K562 (cell line): ENCODE data around the gene ITPR1. TPM values are rescaled to one million over a fixed set of nuclear protein-coding genes. Genes with fewer than 3 reads are reported as not detected.
A peak's percentile ranks its signal among the peaks of the same experiment; 100 is the strongest.

Source experiments
- ATAC-seq: fragments of 200-7000 bp; cut with Tn5 transposase; 3 replicates; pipeline ENCODE4 v1.9.1; 2020; ENCODE audit warnings: moderate library complexity
- BruUV-seq: library from RNA; stranded (reverse); fragments of 400-500 nt; replicated peaks from 2 replicates; lab custom pipeline; 2021; lab: Mats Ljungman, UMichigan
- CTCF ChIA-PET: fragments of 300-600 bp; formaldehyde crosslinking; extraction: SDS; loops from one replicate; lab custom pipeline; 2021; ENCODE audit warnings: low intra/inter-chr PET ratio; lab: Yijun Ruan, JAX
- POLR2A ChIA-PET: fragments of 300-600, 350-650 bp; sonication (Branson Sonifier 250); formaldehyde crosslinking; extraction: SDS; loops from one replicate; lab custom pipeline; 2021; ENCODE audit warnings: antibody characterized with exemption, inconsistent platforms; lab: Yijun Ruan, JAX
- DNase-seq, 4 experiments: peaks; one replicate each; pipeline versions ENCODE4 v3.0.0 to v3.0.0-alpha.2; 2011 to 2018; ENCODE audit warnings: low spot score in 3 of 4, mixed read lengths in 3 of 4; ENCODE audit errors: extremely low read depth in 1 of 4
- FAIRE-seq: peaks from 2 replicates; lab custom pipeline; 2011; peaks lifted over from hg19 to GRCh38; lab: Jason Lieb, UNC
- H2AFZ ChIP-seq: 2 replicates; pipeline ENCODE4 v1.6.0; 2011; ENCODE audit warnings: low read depth, low read length, control low read depth, inconsistent platforms
- H3K27ac ChIP-seq: fragments of 200-600 bp; 3 replicates; pipeline ENCODE4 v1.8.0; 2011; ENCODE audit warnings: low read depth, mild to moderate bottlenecking, control low read depth, inconsistent platforms, low read length, moderate library complexity, mixed read lengths; ENCODE audit errors: extremely low read depth
- H3K27me3 ChIP-seq, 2 experiments: fragments of 300-600 bp in 1 of 2; 2 replicates in 1 of 2; 3 replicates in 1 of 2; pipeline versions ENCODE4 v1.6.0 to v1.8.0; 2011; ENCODE audit warnings: inconsistent platforms in 2 of 2, low read length in 2 of 2, mild to moderate bottlenecking in 1 of 2, mixed read lengths in 1 of 2, moderate library complexity in 1 of 2; ENCODE audit not compliant: control insufficient read depth in 2 of 2, insufficient read depth in 2 of 2
- H3K36me3 ChIP-seq: fragments of 300-600 bp; 3 replicates; pipeline ENCODE4 v1.8.0; 2011; ENCODE audit warnings: mild to moderate bottlenecking, low read length, inconsistent platforms; ENCODE audit not compliant: control insufficient read depth, insufficient read depth
- H3K4me1 ChIP-seq, 2 experiments: fragments of 200-600 bp in 1 of 2; replicated peaks in 1 of 2; 2 replicates in 1 of 2; 3 replicates in 1 of 2; pipeline versions ENCODE4 v1.5.1 to v1.8.0; 2011; ENCODE audit warnings: inconsistent platforms in 2 of 2, low read length in 2 of 2, mild to moderate bottlenecking in 1 of 2, mixed read lengths in 1 of 2, moderate library complexity in 1 of 2; ENCODE audit not compliant: control insufficient read depth in 2 of 2, insufficient read depth in 2 of 2
- H3K4me2 ChIP-seq: 2 replicates; pipeline ENCODE4 v1.6.1; 2011; ENCODE audit warnings: low read length, control low read depth, inconsistent platforms, mixed read lengths; ENCODE audit not compliant: insufficient read depth
- H3K4me3 ChIP-seq: fragments of 200-600 bp; sonication (generic), shearing (Covaris generic); 2 replicates; pipeline ENCODE4 v1.5.1; 2016; ENCODE audit warnings: control low read depth, inconsistent platforms
- H3K79me2 ChIP-seq: fragments of 200-600 bp; 3 replicates; pipeline ENCODE4 v1.8.0; 2011; ENCODE audit warnings: low read length, inconsistent platforms; ENCODE audit not compliant: control insufficient read depth, insufficient read depth
- H3K9ac ChIP-seq, 2 experiments: 2 replicates each; pipeline versions ENCODE4 v1.6.0 to v1.6.1; 2011; ENCODE audit warnings: low read depth in 2 of 2, low read length in 2 of 2, control low read depth in 1 of 2, inconsistent platforms in 1 of 2, mild to moderate bottlenecking in 1 of 2, mixed read lengths in 1 of 2; ENCODE audit not compliant: insufficient read depth in 1 of 2
- H3K9me1 ChIP-seq: one replicate; pipeline ENCODE4 v1.6.0; 2011; ENCODE audit warnings: inconsistent platforms, mild to moderate bottlenecking, low read length, moderate library complexity; ENCODE audit not compliant: control insufficient read depth, insufficient read depth
- H3K9me3 ChIP-seq: replicated peaks from 2 replicates; pipeline ENCODE4 v1.5.1; 2011; ENCODE audit warnings: low read depth, low read length, inconsistent platforms; ENCODE audit not compliant: control insufficient read depth, insufficient read depth
- H4K20me1 ChIP-seq: replicated peaks from 2 replicates; pipeline ENCODE4 v1.6.1; 2011; ENCODE audit warnings: low read length, inconsistent platforms, mixed read lengths; ENCODE audit not compliant: control insufficient read depth, insufficient read depth
- BRD4 ChIP-seq: fragments of 200-600 bp; sonication (generic); IDR thresholded peaks from 2 replicates; pipeline ENCODE4 v1.6.1; 2017; ENCODE audit warnings: inconsistent platforms
- CBFA2T3 ChIP-seq: fragments of 450-650 bp; IDR thresholded peaks from 2 replicates; pipeline ENCODE4 v1.6.1; 2017
- HNRNPL ChIP-seq: fragments of 200-400 bp; formaldehyde crosslinking; IDR thresholded peaks from 2 replicates; pipeline ENCODE4 v1.6.1; 2017; ENCODE audit warnings: low read depth, mild to moderate bottlenecking, low read length
- NCOA6 ChIP-seq: fragments of 450-650 bp; IDR thresholded peaks from 2 replicates; pipeline ENCODE4 v1.6.1; 2017; ENCODE audit warnings: mild to moderate bottlenecking
- NR2C2 ChIP-seq, 2 experiments: fragments of 200-800 bp in 1 of 2; sonication (Bioruptor generic) in 1 of 2; sonication (generic) in 1 of 2; formaldehyde crosslinking in 1 of 2; IDR thresholded peaks; 2 replicates each; pipeline versions ENCODE4 v1.6.1 to v1.8.0; 2016 to 2022; ENCODE audit warnings: mild to moderate bottlenecking in 1 of 2, missing compliant biosample characterization in 1 of 2, missing genetic modification characterization in 1 of 2, missing genetic modification reagents in 1 of 2
- PBX2 ChIP-seq, 2 experiments: IDR thresholded peaks in 1 of 2; conservative IDR thresholded peaks in 1 of 2; 2 replicates each; pipeline ENCODE4 v1.6.1; 2016; ENCODE audit warnings: low read depth in 2 of 2, mild to moderate bottlenecking in 1 of 2, missing compliant biosample characterization in 1 of 2, missing genetic modification characterization in 1 of 2, moderate library complexity in 1 of 2
- PHF21A ChIP-seq: fragments of 450-650 bp; IDR thresholded peaks from 2 replicates; pipeline ENCODE4 v1.6.1; 2017; ENCODE audit warnings: low read depth, borderline replicate concordance
- POLR2B ChIP-seq: fragments of 450-650 bp; IDR thresholded peaks from 2 replicates; pipeline ENCODE4 v1.6.1; 2018; ENCODE audit warnings: low read depth; ENCODE audit not compliant: partially characterized antibody
- ZBED1 ChIP-seq: IDR thresholded peaks from 2 replicates; pipeline ENCODE4 v1.6.1; 2014
- ZKSCAN3 ChIP-seq: fragments of 250-450 bp; sonication (Bioruptor Pico); IDR thresholded peaks from 2 replicates; pipeline ENCODE4 v1.4.0; 2020
- WGBS: fragments of 100-300 bp; shearing (Covaris generic); methylation state at CpG from one replicate; pipeline ENCODE4 v1.1.6; 2016; ENCODE audit warnings: low coverage, mixed read lengths; ENCODE audit not compliant: insufficient coverage; ENCODE audit errors: missing lambda C conversion rate; 5-methylcytosine and 5-hydroxymethylcytosine counted together
- in situ Hi-C: fragments of 300-500 bp; cut with MboI; formaldehyde crosslinking; loops from 4 replicates; pipeline ENCODE4 v1.15.0; 2018; ENCODE audit warnings: inconsistent platforms, mixed read lengths
- intact Hi-C: fragments of 100-400 bp; cut with micrococcal nuclease; formaldehyde crosslinking; loops from 2 replicates; pipeline ENCODE4 v1.14.2; 2022
- polyA plus RNA-seq, 8 experiments: library from polyadenylated mRNA; depleted of rRNA in 4 of 8; stranded (reverse) in 5 of 8; unstranded in 3 of 8; fragments of >200 nt; fragmentation: Nextera tagmentation in 2 of 8; fragmentation: Illumina TruSeq in 1 of 8; extraction: Ambion mirVana in 2 of 8; extraction: Trizol in 1 of 8; gene quantifications; 2 replicates each; pipeline versions ENCODE4 v1.2.1 to v1.2.3, GENCODE V29; 2011 to 2014; ENCODE audit warnings: inconsistent platforms in 1 of 8, missing spikeins in 1 of 8
- total RNA-seq, 7 experiments: library from RNA; depleted of rRNA in 6 of 7; stranded (reverse); fragments of >200 nt in 6 of 7; fragmentation: Illumina TruSeq in 2 of 7; extraction: Trizol in 2 of 7; gene quantifications; 2 replicates each; pipeline versions ENCODE4 v1.2.1 to v1.2.3, GENCODE V29; 2011 to 2021; ENCODE audit warnings: low replicate concordance in 1 of 7
- TF ChIP-seq, protein P1 (sequence below): fragments of 200-800 bp; sonication (Bioruptor generic); IDR thresholded peaks from 2 replicates; pipeline ENCODE4 v1.6.1; 2017; ENCODE audit warnings: missing genetic modification characterization, missing compliant biosample characterization
- TF ChIP-seq, protein P2 (sequence below): fragments of 200-800 bp; sonication (Bioruptor generic); IDR thresholded peaks from 2 replicates; pipeline ENCODE4 v1.6.1; 2016; ENCODE audit warnings: missing genetic modification characterization, missing compliant biosample characterization

ITPR1 gene
- total and polyA plus RNA-seq, 9 of the 15 experiments (the other 6 are each of a cell fraction or from before 2014, with no cell fraction given): 22.4 to 40.0 (median 27.4) TPM

- peaks cover 15 to 49% of the 10 kb centered on the region in 2 experiments for H3K4me1 ChIP-seq
- no peaks in the 10 kb centered on the region; the same call in 1 of the 3 replicates for H3K36me3 ChIP-seq
- no peaks in the 10 kb centered on the region for H3K27me3 ChIP-seq
- ATAC-seq: no peak; the same call in 2 of the 3 replicates
- ChIA-PET CTCF (no interaction called here), POLR2A (interaction anchor here (0.8 to 2.5 kb wide), 2 partner anchors 10 to 13 kb away, joined by 4 to 8 read pairs; no protein-coding TSS in a partner anchor)
- peak in 1 of 4 experiments; percentile 57 for DNase-seq
- intact Hi-C loops (no loop called here), in situ Hi-C loops (no loop called here)
- no peaks in the 10 kb centered on the region for H4K20me1 ChIP-seq
- peak overlapping the region in 1 of 2 experiments; percentile 17; a peak in 1 of 4 replicates for H3K9ac ChIP-seq
- H3K4me3 ChIP-seq: no peak overlapping the region
- H3K4me2 ChIP-seq: peak overlapping the region; percentile 16; the same call in 1 of the 2 replicates
- peak; percentile 40 for FAIRE-seq
- H2AFZ ChIP-seq: peak overlapping the region; percentile 60; the same call in 1 of the 2 replicates
- BruUV-seq: no TSS peak
- no peaks in the 10 kb centered on the region for H3K9me1 ChIP-seq
- WGBS: 37% methylated on average over 11 of the region's 11 CpGs
- no peak overlapping the region for H3K27ac ChIP-seq
- H3K9me3 ChIP-seq: no peaks in the 10 kb centered on the region
- H3K79me2 ChIP-seq: no peaks in the 10 kb centered on the region
- TF ChIP-seq, protein P1, sequence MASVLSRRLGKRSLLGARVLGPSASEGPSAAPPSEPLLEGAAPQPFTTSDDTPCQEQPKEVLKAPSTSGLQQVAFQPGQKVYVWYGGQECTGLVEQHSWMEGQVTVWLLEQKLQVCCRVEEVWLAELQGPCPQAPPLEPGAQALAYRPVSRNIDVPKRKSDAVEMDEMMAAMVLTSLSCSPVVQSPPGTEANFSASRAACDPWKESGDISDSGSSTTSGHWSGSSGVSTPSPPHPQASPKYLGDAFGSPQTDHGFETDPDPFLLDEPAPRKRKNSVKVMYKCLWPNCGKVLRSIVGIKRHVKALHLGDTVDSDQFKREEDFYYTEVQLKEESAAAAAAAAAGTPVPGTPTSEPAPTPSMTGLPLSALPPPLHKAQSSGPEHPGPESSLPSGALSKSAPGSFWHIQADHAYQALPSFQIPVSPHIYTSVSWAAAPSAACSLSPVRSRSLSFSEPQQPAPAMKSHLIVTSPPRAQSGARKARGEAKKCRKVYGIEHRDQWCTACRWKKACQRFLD (CRISPR knock-in tag): no peak
- TF ChIP-seq ZKSCAN3 (CRISPR knock-in tag) (no peak), PHF21A (no peak), NR2C2 (CRISPR knock-in tag; IDR thresholded peaks at IDR 0.05) (no peak), NR2C2 (tag; IDR thresholded peaks at IDR 0.05) (peak; percentile 47), ZBED1 (no peak), BRD4 (no peak), PBX2 (CRISPR knock-in tag; IDR thresholded peaks at IDR 0.05; ENCODE audit: low read depth) (no peak), PBX2 (tag; conservative IDR thresholded peaks at IDR 0.05; ENCODE audit: low read depth) (no peak), NCOA6 (0 out of 2 replicates have a peak, but pooled peaks have one; percentile 28), CBFA2T3 (peak; percentile 36; the same call in 1 of the 2 replicates), POLR2B (no peak), HNRNPL (no peak)
- TF ChIP-seq, protein P2, sequence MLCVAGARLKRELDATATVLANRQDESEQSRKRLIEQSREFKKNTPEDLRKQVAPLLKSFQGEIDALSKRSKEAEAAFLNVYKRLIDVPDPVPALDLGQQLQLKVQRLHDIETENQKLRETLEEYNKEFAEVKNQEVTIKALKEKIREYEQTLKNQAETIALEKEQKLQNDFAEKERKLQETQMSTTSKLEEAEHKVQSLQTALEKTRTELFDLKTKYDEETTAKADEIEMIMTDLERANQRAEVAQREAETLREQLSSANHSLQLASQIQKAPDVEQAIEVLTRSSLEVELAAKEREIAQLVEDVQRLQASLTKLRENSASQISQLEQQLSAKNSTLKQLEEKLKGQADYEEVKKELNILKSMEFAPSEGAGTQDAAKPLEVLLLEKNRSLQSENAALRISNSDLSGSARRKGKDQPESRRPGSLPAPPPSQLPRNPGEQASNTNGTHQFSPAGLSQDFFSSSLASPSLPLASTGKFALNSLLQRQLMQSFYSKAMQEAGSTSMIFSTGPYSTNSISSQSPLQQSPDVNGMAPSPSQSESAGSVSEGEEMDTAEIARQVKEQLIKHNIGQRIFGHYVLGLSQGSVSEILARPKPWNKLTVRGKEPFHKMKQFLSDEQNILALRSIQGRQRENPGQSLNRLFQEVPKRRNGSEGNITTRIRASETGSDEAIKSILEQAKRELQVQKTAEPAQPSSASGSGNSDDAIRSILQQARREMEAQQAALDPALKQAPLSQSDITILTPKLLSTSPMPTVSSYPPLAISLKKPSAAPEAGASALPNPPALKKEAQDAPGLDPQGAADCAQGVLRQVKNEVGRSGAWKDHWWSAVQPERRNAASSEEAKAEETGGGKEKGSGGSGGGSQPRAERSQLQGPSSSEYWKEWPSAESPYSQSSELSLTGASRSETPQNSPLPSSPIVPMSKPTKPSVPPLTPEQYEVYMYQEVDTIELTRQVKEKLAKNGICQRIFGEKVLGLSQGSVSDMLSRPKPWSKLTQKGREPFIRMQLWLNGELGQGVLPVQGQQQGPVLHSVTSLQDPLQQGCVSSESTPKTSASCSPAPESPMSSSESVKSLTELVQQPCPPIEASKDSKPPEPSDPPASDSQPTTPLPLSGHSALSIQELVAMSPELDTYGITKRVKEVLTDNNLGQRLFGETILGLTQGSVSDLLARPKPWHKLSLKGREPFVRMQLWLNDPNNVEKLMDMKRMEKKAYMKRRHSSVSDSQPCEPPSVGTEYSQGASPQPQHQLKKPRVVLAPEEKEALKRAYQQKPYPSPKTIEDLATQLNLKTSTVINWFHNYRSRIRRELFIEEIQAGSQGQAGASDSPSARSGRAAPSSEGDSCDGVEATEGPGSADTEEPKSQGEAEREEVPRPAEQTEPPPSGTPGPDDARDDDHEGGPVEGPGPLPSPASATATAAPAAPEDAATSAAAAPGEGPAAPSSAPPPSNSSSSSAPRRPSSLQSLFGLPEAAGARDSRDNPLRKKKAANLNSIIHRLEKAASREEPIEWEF (CRISPR knock-in tag): no peak
Observed at GRCh38 chr3:4746241-4746958, 253.3 kb downstream of the ITPR1 start.
